Smooth muscle cell (in vitro differentiated cells): ENCODE measurements around the gene GABARAPL1. TPM values are rescaled to one million over a fixed set of nuclear protein-coding genes. Genes with fewer than 3 reads are reported as not detected.

ENCODE experiments used
- DNase-seq: peaks from one replicate; lab custom pipeline; 2025; ENCODE audit not compliant: unreplicated experiment; lab: John Stamatoyannopoulos, UW
- H2AFZ ChIP-seq: fragments of 200-600 bp; sonication (generic); 2 replicates; pipeline ENCODE4 v1.6.0; 2016; ENCODE audit warnings: antibody characterized with exemption, low read depth, mild to moderate bottlenecking
- H3F3A ChIP-seq: fragments of 200-600 bp; sonication (generic); 2 replicates; pipeline ENCODE4 v1.6.0; 2017; ENCODE audit warnings: antibody characterized with exemption, low read depth
- H3K27ac ChIP-seq: fragments of 200-600 bp; sonication (generic); 2 replicates; pipeline ENCODE4 v1.5.1; 2016; ENCODE audit warnings: low read depth, mild to moderate bottlenecking
- H3K27me3 ChIP-seq: fragments of 200-600 bp; sonication (generic); 2 replicates; pipeline ENCODE4 v1.6.1; 2016; ENCODE audit warnings: low read depth, mild to moderate bottlenecking
- H3K36me3 ChIP-seq: fragments of 200-600 bp; sonication (generic); 2 replicates; pipeline ENCODE4 v1.5.1; 2016; ENCODE audit warnings: low read depth
- H3K4me1 ChIP-seq: fragments of 200-600 bp; sonication (generic); 2 replicates; pipeline ENCODE4 v1.5.1; 2016; ENCODE audit warnings: low read depth
- H3K4me2 ChIP-seq: fragments of 200-600 bp; sonication (generic); 2 replicates; pipeline ENCODE4 v1.6.0; 2016; ENCODE audit warnings: mild to moderate bottlenecking
- H3K4me3 ChIP-seq: fragments of 200-600 bp; sonication (generic); 2 replicates; pipeline ENCODE4 v1.5.1; 2016; ENCODE audit warnings: mild to moderate bottlenecking
- H3K79me2 ChIP-seq: fragments of 200-600 bp; sonication (generic); 2 replicates; pipeline ENCODE4 v1.6.0; 2016; ENCODE audit warnings: low read depth, mild to moderate bottlenecking
- H3K9ac ChIP-seq: fragments of 200-600 bp; sonication (generic); 2 replicates; pipeline ENCODE4 v1.6.0; 2016; ENCODE audit warnings: low read depth
- H3K9me3 ChIP-seq: fragments of 200-600 bp; sonication (generic); replicated peaks from 2 replicates; pipeline ENCODE4 v1.5.1; 2016; ENCODE audit warnings: low read depth
- H4K20me1 ChIP-seq: fragments of 200-600 bp; sonication (generic); 2 replicates; pipeline ENCODE4 v1.6.0; 2016; ENCODE audit warnings: low read depth
- WGBS: methylation state at CpG from one replicate; pipeline ENCODE4 v1.1.7; 2016; ENCODE audit warnings: low lambda C conversion rate; 5-methylcytosine and 5-hydroxymethylcytosine counted together
- polyA plus RNA-seq: library from polyadenylated mRNA; unstranded; fragments of >200 nt; fragmentation: Nextera tagmentation; extraction: Ambion mirVana; gene quantifications from 2 replicates; pipeline ENCODE4 v1.2.1, GENCODE V29; 2016
- total RNA-seq: library from RNA; depleted of rRNA; stranded (reverse); fragments of >200 nt; gene quantifications from 2 replicates; pipeline ENCODE4 v1.2.3, GENCODE V29; 2014
- TF ChIP-seq, protein P1 (sequence below): fragments of 200-600 bp; sonication (generic); IDR thresholded peaks from 2 replicates; pipeline ENCODE4 v1.5.1; 2017; ENCODE audit warnings: borderline replicate concordance, mild to moderate bottlenecking, antibody characterized with exemption; ENCODE audit not compliant: insufficient read depth, poor library complexity, severe bottlenecking

GABARAPL1 gene
- total and polyA plus RNA-seq, 2 experiments from 2014 or later = 83.4 to 90.0 TPM

- TF ChIP-seq, protein P1, sequence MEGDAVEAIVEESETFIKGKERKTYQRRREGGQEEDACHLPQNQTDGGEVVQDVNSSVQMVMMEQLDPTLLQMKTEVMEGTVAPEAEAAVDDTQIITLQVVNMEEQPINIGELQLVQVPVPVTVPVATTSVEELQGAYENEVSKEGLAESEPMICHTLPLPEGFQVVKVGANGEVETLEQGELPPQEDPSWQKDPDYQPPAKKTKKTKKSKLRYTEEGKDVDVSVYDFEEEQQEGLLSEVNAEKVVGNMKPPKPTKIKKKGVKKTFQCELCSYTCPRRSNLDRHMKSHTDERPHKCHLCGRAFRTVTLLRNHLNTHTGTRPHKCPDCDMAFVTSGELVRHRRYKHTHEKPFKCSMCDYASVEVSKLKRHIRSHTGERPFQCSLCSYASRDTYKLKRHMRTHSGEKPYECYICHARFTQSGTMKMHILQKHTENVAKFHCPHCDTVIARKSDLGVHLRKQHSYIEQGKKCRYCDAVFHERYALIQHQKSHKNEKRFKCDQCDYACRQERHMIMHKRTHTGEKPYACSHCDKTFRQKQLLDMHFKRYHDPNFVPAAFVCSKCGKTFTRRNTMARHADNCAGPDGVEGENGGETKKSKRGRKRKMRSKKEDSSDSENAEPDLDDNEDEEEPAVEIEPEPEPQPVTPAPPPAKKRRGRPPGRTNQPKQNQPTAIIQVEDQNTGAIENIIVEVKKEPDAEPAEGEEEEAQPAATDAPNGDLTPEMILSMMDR = no peak
- 49% methylated on average over 3 of the region's 3 CpGs for WGBS
- no peak overlapping the region for H3K4me2 ChIP-seq
Observed at GRCh38 chr12:10205220-10205807, 7.4 kb upstream of the GABARAPL1 start.

DNA sequence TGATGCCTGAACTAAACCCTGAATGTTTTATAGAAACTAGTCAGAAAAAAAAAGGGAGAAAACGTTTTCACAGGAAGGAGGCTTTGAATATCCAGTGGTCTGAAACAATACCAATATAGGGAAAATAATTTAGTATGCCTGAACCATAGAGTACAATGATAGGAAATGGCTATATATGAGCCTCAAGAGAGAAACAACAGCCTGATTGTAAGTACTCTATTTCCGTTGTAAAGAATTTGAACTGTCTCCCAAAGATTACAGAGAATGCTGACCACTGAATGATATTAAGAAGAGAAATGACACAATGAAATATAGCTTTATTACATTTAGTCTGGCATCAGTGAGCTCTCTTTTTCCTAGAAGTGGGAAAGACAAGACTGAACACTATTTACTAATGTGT, 5.5 kb upstream of the GABARAPL1 start:
- no peaks in the 10 kb centered on the region for H3F3A ChIP-seq

More at GRCh38 chr12:10205220-10205807, 7.4 kb upstream of the GABARAPL1 start:
- no peaks in the 10 kb centered on the region for H4K20me1 ChIP-seq
- H2AFZ ChIP-seq = no peak overlapping the region
- H3K36me3 ChIP-seq = no peaks in the 10 kb centered on the region
- H3K9ac ChIP-seq = peak overlapping the region; percentile 63
- no peaks in the 10 kb centered on the region for H3K79me2 ChIP-seq
- H3K27me3 ChIP-seq = no peaks in the 10 kb centered on the region
- no peaks in the 10 kb centered on the region for H3K4me1 ChIP-seq
- no peaks in the 10 kb centered on the region for H3K9me3 ChIP-seq
- DNase-seq = no peak
- peak overlapping the region; percentile 85 for H3K27ac ChIP-seq
- H3K4me3 ChIP-seq = no peak overlapping the region
- H3F3A ChIP-seq = no peaks in the 10 kb centered on the region

GRCh38 chr12:10210225-10210624, 2.5 kb upstream of the GABARAPL1 start:
- Histone ChIP-seq H3K27ac (no peak overlapping the region), H3K4me2 (no peak overlapping the region), H3K4me3 (no peak overlapping the region), H2AFZ (no peak overlapping the region), H3K9ac (no peak overlapping the region), H3K27me3 (peaks cover 2% of the 10 kb centered on the region), H3K9me3 (no peaks in the 10 kb centered on the region), H3K4me1 (peaks cover 2% of the 10 kb centered on the region), H3K79me2 (peaks cover 12% of the 10 kb centered on the region), H3K36me3 (no peaks in the 10 kb centered on the region), H4K20me1 (peaks cover 11% of the 10 kb centered on the region), H3F3A (peaks cover 8% of the 10 kb centered on the region)
- TF ChIP-seq, protein P1 = no peak
- WGBS = 96% methylated on average over 15 of the region's 15 CpGs
- no peak for DNase-seq

More for the DNA sequence above, 5.5 kb upstream of the GABARAPL1 start:
- no peaks in the 10 kb centered on the region for H3K79me2 ChIP-seq
- no peak overlapping the region for H2AFZ ChIP-seq
- WGBS = 83% methylated on average over 2 of the region's 2 CpGs
- no peak for DNase-seq
- no peaks in the 10 kb centered on the region for H4K20me1 ChIP-seq
- no peak overlapping the region for H3K4me2 ChIP-seq
- no peaks in the 10 kb centered on the region for H3K4me1 ChIP-seq
- no peak overlapping the region for H3K9ac ChIP-seq
- no peak overlapping the region for H3K4me3 ChIP-seq
- no peaks in the 10 kb centered on the region for H3K36me3 ChIP-seq
- TF ChIP-seq, protein P1 = no peak
- H3K27me3 ChIP-seq = no peaks in the 10 kb centered on the region
- H3K27ac ChIP-seq = no peak overlapping the region
- H3K9me3 ChIP-seq = no peaks in the 10 kb centered on the region
